Measurements from ENCODE around the gene PDE1A. TPM values are rescaled to one million over a fixed set of nuclear protein-coding genes. Genes with fewer than 3 reads are reported as not detected.

PDE1A gene
- polyA plus RNA-seq, 2 of the 4 experiments (the other 2 are of a cell fraction) = 0.28 to 3.2 TPM

DNA sequence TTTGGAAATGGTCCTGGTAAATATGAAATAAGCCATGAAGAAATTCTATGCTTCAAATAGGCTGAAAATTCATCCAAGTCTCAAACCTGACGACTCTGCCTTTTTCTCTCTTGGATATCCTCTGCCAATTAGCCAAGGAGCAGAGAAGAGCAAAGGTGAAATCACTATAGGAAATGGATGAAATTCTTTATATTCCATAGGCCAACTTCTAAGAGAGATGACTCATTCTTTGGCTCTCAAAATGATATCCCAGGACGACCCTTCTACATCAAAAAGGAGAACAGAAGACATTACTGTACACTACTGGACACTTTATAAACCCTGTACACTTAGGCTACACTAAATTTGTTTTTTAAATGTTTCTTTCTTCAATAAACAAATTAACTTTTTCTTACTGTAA lies 22.7 kb downstream of the PDE1A start:
- peak in 1 of 2 experiments; percentile 6 for DNase-seq (ENCODE audit: low read depth in 1 of 2, low spot score in 1 of 2)
- no peak for FAIRE-seq
- H3K27ac ChIP-seq = no peak overlapping the region
- WGBS (ENCODE audit: missing lambda C conversion rate) = 16% methylated on average over 2 of the region's 2 CpGs
- TF ChIP-seq TP53 (CRISPR knock-in tag; IDR thresholded peaks at IDR 0.05) (no peak), JUNB (IDR thresholded peaks at IDR 0.05) (no peak), FOSB (CRISPR knock-in tag; IDR thresholded peaks at IDR 0.05) (no peak), ESRRA (IDR thresholded peaks at IDR 0.05; ENCODE audit: borderline replicate concordance, low read length) (no peak), FOSL2 (IDR thresholded peaks at IDR 0.05) (no peak), FOSL2 (CRISPR knock-in tag; IDR thresholded peaks at IDR 0.05) (peak; percentile 62)
- TF ChIP-seq, protein P1, sequence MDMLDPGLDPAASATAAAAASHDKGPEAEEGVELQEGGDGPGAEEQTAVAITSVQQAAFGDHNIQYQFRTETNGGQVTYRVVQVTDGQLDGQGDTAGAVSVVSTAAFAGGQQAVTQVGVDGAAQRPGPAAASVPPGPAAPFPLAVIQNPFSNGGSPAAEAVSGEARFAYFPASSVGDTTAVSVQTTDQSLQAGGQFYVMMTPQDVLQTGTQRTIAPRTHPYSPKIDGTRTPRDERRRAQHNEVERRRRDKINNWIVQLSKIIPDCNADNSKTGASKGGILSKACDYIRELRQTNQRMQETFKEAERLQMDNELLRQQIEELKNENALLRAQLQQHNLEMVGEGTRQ (IDR thresholded peaks at IDR 0.05) = no peak
- ATAC-seq = peak in 1 of 2 experiments; percentile 30; a peak in 3 of 6 replicates
- peak overlapping the region; percentile 35; the same call in 2 of the 3 replicates for H3K4me2 ChIP-seq
- H3K4me1 ChIP-seq = peaks cover 14% of the 10 kb centered on the region; the same call in 2 of the 3 replicates
- H3K9me3 ChIP-seq = no peaks in the 10 kb centered on the region
- H3K4me3 ChIP-seq = no peak overlapping the region
- POLR2A ChIA-PET = no interaction called here
- CTCF ChIA-PET = no interaction called here

DNA sequence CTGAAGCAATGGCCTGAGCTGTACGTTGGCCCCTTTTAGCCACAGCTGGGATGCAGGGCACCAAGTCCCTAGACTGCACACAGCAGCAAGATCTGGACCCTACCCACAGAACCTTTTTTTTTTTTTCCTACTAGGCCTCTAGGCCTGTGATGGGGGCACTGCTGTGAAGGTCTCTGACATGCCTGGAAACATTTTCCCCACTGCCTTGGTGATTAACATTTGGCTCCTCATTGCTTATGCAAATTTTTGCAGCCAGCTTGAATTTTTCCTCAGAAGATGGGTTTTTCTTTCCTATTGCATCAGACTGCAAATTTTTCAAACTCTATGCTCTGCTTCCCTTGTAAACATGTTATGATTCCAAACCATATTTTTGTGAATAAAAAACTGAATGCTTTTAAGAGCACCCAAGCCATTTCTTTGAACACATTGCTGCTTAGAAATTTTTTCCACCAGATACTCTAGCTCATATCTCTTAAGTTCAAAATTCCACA lies 33.5 kb downstream of the PDE1A start:
- no peak for FAIRE-seq
- ATAC-seq = no peak
- ChIA-PET POLR2A (no interaction called here), CTCF (no interaction called here)
- Histone ChIP-seq H3K4me1 (no peaks in the 10 kb centered on the region), H3K27ac (no peak overlapping the region), H3K4me3 (no peak overlapping the region), H3K9me3 (no peaks in the 10 kb centered on the region), H3K4me2 (no peak overlapping the region)
- 17% methylated on average over 1 of the region's 1 CpG for WGBS (ENCODE audit: missing lambda C conversion rate)
- no peak for DNase-seq (ENCODE audit: low read depth in 1 of 2, low spot score in 1 of 2)
- TF ChIP-seq RFX5 (IDR thresholded peaks at IDR 0.05) (no peak), RAD21 (conservative IDR thresholded peaks at IDR 0.05 in 1 of 2, IDR thresholded peaks at IDR 0.05 in 1 of 2) (no peak), EHF (CRISPR knock-in tag; IDR thresholded peaks at IDR 0.05) (no peak), SREBF2 (IDR thresholded peaks at IDR 0.05) (no peak), EP300 (IDR thresholded peaks at IDR 0.05) (no peak), NFE2L2 (conservative IDR thresholded peaks at IDR 0.05; ENCODE audit: low read length) (no peak), HOXA7 (CRISPR knock-in tag; IDR thresholded peaks at IDR 0.05) (no peak), NR3C1 (IDR thresholded peaks at IDR 0.05) (no peak), CHD2 (IDR thresholded peaks at IDR 0.05; ENCODE audit: low read length, partially characterized antibody) (no peak), JUN (IDR thresholded peaks at IDR 0.05) (no peak), BHLHE40 (IDR thresholded peaks at IDR 0.05; ENCODE audit: low read depth, low read length) (no peak), HDAC2 (IDR thresholded peaks at IDR 0.05) (no peak), HOXB13 (CRISPR knock-in tag; IDR thresholded peaks at IDR 0.05; ENCODE audit: low read depth) (no peak), ZFP36 (IDR thresholded peaks at IDR 0.05; ENCODE audit: borderline replicate concordance, partially characterized antibody) (no peak), PHF8 (IDR thresholded peaks at IDR 0.05; ENCODE audit: borderline replicate concordance, low read depth) (no peak)
- TF ChIP-seq, protein P2, sequence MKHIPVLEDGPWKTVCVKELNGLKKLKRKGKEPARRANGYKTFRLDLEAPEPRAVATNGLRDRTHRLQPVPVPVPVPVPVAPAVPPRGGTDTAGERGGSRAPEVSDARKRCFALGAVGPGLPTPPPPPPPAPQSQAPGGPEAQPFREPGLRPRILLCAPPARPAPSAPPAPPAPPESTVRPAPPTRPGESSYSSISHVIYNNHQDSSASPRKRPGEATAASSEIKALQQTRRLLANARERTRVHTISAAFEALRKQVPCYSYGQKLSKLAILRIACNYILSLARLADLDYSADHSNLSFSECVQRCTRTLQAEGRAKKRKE (CRISPR knock-in tag; IDR thresholded peaks at IDR 0.05; ENCODE audit: low read depth) = no peak
- TF ChIP-seq, protein P3, sequence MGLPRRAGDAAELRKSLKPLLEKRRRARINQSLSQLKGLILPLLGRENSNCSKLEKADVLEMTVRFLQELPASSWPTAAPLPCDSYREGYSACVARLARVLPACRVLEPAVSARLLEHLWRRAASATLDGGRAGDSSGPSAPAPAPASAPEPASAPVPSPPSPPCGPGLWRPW (IDR thresholded peaks at IDR 0.05) = no peak
- TF ChIP-seq, protein P4, sequence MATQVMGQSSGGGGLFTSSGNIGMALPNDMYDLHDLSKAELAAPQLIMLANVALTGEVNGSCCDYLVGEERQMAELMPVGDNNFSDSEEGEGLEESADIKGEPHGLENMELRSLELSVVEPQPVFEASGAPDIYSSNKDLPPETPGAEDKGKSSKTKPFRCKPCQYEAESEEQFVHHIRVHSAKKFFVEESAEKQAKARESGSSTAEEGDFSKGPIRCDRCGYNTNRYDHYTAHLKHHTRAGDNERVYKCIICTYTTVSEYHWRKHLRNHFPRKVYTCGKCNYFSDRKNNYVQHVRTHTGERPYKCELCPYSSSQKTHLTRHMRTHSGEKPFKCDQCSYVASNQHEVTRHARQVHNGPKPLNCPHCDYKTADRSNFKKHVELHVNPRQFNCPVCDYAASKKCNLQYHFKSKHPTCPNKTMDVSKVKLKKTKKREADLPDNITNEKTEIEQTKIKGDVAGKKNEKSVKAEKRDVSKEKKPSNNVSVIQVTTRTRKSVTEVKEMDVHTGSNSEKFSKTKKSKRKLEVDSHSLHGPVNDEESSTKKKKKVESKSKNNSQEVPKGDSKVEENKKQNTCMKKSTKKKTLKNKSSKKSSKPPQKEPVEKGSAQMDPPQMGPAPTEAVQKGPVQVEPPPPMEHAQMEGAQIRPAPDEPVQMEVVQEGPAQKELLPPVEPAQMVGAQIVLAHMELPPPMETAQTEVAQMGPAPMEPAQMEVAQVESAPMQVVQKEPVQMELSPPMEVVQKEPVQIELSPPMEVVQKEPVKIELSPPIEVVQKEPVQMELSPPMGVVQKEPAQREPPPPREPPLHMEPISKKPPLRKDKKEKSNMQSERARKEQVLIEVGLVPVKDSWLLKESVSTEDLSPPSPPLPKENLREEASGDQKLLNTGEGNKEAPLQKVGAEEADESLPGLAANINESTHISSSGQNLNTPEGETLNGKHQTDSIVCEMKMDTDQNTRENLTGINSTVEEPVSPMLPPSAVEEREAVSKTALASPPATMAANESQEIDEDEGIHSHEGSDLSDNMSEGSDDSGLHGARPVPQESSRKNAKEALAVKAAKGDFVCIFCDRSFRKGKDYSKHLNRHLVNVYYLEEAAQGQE (IDR thresholded peaks at IDR 0.05) = no peak
- TF ChIP-seq, protein P5, sequence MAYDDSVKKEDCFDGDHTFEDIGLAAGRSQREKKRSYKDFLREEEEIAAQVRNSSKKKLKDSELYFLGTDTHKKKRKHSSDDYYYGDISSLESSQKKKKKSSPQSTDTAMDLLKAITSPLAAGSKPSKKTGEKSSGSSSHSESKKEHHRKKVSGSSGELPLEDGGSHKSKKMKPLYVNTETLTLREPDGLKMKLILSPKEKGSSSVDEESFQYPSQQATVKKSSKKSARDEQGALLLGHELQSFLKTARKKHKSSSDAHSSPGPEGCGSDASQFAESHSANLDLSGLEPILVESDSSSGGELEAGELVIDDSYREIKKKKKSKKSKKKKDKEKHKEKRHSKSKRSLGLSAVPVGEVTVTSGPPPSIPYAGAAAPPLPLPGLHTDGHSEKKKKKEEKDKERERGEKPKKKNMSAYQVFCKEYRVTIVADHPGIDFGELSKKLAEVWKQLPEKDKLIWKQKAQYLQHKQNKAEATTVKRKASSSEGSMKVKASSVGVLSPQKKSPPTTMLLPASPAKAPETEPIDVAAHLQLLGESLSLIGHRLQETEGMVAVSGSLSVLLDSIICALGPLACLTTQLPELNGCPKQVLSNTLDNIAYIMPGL (CRISPR knock-in tag; IDR thresholded peaks at IDR 0.05; ENCODE audit: borderline replicate concordance) = no peak
- TF ChIP-seq, protein P6, sequence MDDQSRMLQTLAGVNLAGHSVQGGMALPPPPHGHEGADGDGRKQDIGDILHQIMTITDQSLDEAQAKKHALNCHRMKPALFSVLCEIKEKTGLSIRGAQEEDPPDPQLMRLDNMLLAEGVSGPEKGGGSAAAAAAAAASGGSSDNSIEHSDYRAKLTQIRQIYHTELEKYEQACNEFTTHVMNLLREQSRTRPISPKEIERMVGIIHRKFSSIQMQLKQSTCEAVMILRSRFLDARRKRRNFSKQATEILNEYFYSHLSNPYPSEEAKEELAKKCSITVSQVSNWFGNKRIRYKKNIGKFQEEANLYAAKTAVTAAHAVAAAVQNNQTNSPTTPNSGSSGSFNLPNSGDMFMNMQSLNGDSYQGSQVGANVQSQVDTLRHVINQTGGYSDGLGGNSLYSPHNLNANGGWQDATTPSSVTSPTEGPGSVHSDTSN (IDR thresholded peaks at IDR 0.05) = no peak

Data from A549 (cell line).